NCI-H69 (cell line): ENCODE data around the gene SNAPIN.

ENCODE experiments used
- DNase-seq: peaks from one replicate; lab custom pipeline; 2025; lab: John Stamatoyannopoulos, UW

Gene SNAPIN

GRCh38 chr1:153678519-153679336 is 20.2 kb downstream of the SNAPIN start, which contains the start of gene NPR1:
Gene NPR1, plus strand, starts transcription at chr1:153678688. Its CDS starts 421 bp downstream, at chr1:153679109.
- DNase-seq = peak; percentile 70

DNA sequence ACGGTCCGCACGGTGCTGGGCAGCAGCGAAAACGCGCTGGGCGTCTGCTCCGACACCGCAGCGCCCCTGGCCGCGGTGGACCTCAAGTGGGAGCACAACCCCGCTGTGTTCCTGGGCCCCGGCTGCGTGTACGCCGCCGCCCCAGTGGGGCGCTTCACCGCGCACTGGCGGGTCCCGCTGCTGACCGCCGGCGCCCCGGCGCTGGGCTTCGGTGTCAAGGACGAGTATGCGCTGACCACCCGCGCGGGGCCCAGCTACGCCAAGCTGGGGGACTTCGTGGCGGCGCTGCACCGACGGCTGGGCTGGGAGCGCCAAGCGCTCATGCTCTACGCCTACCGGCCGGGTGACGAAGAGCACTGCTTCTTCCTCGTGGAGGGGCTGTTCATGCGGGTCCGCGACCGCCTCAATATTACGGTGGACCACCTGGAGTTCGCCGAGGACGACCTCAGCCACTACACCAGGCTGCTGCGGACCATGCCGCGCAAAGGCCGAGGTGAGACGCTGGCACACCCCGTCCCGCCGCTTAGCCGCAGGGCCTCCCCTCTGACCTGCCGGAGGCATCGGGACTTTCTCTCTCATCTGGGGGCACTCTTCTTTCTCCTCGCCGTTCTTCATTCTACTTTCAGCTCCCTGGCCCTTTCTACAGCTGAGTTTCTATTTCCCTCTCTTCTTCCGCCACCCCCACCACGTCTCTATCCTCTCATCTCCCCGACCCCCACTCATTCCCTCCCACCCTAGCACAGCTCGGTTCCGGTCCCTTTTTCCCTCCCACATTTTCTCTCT is 21.0 kb downstream of the SNAPIN start:
- peak; percentile 59 for DNase-seq

DNA sequence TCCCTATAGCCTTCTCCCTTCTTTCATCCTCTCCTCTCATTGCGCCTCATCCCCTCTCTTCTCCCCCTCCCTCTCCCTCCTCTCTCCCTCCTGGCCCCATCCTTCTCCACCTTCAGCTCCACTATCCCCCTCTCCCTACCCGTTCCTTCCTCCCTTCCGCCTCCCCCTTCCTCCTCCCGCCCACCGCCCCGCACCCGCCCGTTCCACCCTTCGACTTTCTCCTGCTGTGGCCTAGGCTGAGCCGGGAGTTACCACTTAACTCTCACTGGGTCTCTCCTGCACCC is 21.6 kb downstream of the SNAPIN start:
- peak; percentile 48 for DNase-seq

DNA sequence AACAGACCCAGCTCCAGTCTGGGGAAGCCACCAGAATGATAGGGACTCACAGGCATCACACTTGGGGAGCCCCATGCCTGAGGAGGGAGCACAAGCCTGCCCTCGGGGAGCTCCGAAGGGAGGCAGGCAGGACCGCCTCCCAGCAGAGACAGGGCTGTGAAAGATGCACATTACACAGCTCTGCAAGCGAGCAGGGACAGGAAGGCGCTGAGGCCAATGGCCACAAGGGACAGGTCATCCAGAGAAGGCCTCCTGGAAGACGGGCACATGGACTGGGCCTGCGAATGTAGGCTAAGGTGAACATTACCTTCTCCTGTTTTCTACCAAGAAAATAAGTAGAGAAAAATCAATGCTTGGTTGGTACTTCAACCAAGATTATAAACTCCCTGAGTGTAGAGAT is 24.2 kb downstream of the SNAPIN start:
- no peak for DNase-seq

- DNase-seq = no peak
Observed at GRCh38 chr1:153683854-153684253, 25.4 kb downstream of the SNAPIN start.

GRCh38 chr1:153684892-153685291 is 26.4 kb downstream of the SNAPIN start:
- DNase-seq = no peak

- no peak for DNase-seq
Observed at GRCh38 chr1:153685544-153686340, 27.2 kb downstream of the SNAPIN start.

DNA sequence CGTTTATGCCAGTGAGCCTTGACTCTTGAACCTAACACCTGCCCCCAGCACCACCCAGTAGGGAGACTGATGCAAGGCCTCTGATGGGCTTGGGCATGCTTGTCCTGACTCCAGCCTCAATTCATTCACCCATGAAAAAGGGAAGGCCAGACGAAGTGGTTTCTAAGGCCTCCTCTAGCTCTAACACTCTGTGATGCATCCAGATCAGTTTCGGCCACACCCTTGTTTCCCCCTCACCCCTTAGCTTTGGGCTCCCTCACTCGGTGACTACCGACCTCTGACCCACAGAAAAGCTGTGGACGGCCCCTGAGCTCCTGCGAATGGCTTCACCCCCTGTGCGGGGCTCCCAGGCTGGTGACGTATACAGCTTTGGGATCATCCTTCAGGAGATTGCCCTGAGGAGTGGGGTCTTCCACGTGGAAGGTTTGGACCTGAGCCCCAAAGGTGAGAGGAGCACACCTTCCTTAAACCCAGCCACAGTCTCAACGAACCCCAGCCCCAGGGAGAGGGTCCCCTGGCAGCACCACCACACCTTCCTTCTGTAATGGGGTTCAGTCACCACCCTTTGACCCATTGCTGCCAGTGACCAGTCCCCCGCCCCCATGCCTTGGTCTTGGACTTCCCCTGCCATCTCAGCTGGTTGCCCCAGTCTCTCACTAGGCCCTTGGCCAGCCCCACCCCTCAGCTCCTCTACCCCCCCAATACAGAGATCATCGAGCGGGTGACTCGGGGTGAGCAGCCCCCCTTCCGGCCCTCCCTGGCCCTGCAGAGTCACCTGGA is 29.0 kb downstream of the SNAPIN start:
- no peak for DNase-seq

- no peak for DNase-seq
Observed at GRCh38 chr1:153688276-153688675, 29.8 kb downstream of the SNAPIN start.

DNA sequence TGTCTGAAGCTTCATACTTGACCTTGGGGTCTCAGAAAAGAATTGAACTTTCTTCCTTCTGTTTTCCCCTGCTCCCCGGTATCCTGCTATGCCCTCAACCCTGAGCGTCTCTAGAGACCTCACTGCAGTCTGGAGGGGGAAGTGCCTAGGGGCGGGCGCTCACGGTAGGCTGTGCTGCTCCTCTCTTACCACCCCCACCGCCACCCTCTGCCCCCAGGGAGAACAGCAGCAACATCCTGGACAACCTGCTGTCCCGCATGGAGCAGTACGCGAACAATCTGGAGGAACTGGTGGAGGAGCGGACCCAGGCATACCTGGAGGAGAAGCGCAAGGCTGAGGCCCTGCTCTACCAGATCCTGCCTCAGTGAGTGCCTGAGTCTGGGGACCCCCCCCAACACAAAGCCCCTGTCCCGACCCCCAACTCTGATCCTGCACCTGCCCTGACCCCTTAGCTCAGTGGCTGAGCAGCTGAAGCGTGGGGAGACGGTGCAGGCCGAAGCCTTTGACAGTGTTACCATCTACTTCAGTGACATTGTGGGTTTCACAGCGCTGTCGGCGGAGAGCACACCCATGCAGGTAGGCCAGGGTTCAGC is 30.3 kb downstream of the SNAPIN start:
- DNase-seq = no peak

- DNase-seq = no peak
Observed at GRCh38 chr1:153693466-153693865, 35.0 kb downstream of the SNAPIN start.

- no peak for DNase-seq
Observed at GRCh38 chr1:153696741-153697140, 38.2 kb downstream of the SNAPIN start.

GRCh38 chr1:153697191-153698019 is 38.9 kb downstream of the SNAPIN start:
- no peak for DNase-seq

- DNase-seq = peak; percentile 67
Observed at GRCh38 chr1:153698020-153698922, 39.8 kb downstream of the SNAPIN start.

GRCh38 chr1:153698923-153699714 is 40.6 kb downstream of the SNAPIN start:
- DNase-seq = no peak

DNA sequence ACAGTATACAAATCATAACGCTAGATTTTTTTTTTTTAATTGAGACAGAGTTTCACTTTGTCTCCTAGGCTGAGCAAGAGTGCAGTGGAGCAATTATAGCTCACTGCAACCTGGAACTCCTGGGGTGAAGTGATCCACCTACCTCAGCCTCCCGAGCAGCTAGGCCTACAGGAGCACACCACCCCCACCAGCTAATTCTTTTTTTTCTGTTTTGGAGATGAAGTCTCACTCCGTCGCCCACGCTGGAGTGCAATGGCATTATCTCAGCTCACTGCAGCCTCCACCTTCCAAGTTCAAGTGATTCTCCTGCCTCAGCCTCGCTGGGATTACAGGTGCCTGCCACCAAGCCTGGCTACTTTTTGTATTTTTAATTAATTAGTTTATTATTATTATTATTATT is 41.3 kb downstream of the SNAPIN start:
- DNase-seq = no peak

DNA sequence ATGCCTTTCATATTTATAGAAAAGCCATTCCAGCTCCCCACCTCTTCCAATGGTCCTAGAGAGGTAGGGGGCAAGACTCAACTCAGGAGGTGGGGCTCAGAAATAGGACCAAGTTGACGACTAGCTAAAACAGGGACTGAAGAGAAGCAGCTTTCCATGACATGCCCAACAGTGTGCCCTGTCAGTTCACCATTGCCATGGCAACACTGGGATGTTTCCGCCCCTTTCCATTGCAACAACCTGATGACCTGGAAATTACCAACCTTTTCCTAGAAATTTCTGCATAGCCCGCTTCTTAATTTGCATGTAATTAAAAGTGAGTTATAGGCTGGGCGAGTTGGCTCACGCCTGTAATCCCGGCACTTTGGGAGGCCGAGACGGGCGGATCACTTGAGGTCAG is 47.0 kb downstream of the SNAPIN start:
- DNase-seq = peak; percentile 20

- peak; percentile 13 for DNase-seq
Observed at GRCh38 chr1:153711026-153711425, 52.5 kb downstream of the SNAPIN start.
